Large intestine (tissue), 3 donors: ENCODE data around the gene PTPRN2. TPM values are rescaled to one million over a fixed set of nuclear protein-coding genes. Genes with fewer than 3 reads are reported as not detected.

Source experiments
- DNase-seq, 2 donors: peaks; one replicate each; pipeline versions ENCODE4 v3.0.0 to v3.0.0-alpha.2; 2013
- H3K27ac ChIP-seq: one replicate; pipeline ENCODE4 v1.5.1; 2013; ENCODE audit warnings: low read length
- H3K27me3 ChIP-seq: 2 replicates; pipeline ENCODE4 v1.6.1; 2013; ENCODE audit warnings: low read length; ENCODE audit not compliant: control insufficient read depth, insufficient read depth
- H3K36me3 ChIP-seq: 2 replicates; pipeline ENCODE4 v1.6.1; 2013; ENCODE audit warnings: low read length; ENCODE audit not compliant: control insufficient read depth, insufficient read depth
- H3K4me1 ChIP-seq: one replicate; pipeline ENCODE4 v1.6.1; 2013; ENCODE audit warnings: low read length; ENCODE audit not compliant: control insufficient read depth, insufficient read depth
- H3K4me3 ChIP-seq: one replicate; pipeline ENCODE4 v1.5.1; 2013; ENCODE audit warnings: low read length
- H3K9me3 ChIP-seq: one replicate; pipeline ENCODE4 v1.6.1; 2013; ENCODE audit warnings: mild to moderate bottlenecking, low read depth, low read length, moderate library complexity; ENCODE audit not compliant: control insufficient read depth
- WGBS: methylation state at CpG from one replicate; pipeline ENCODE4 v1.1.5; 2013; ENCODE audit warnings: low lambda C conversion rate; ENCODE audit not compliant: insufficient coverage; 5-methylcytosine and 5-hydroxymethylcytosine counted together
- polyA plus RNA-seq: library from polyadenylated mRNA; unstranded; fragments of 120-200 nt; gene quantifications from one replicate; pipeline ENCODE4 v1.2.1, GENCODE V29; 2013

The PTPRN2 gene
- polyA plus RNA-seq, 1 donor = 13.4 TPM

- WGBS = no CpG with 5 or more reads among the region's 1 CpG
- DNase-seq = no peak
- no peaks in the 10 kb centered on the region for H3K27me3 ChIP-seq
- no peak overlapping the region for H3K27ac ChIP-seq
- no peaks in the 10 kb centered on the region for H3K4me1 ChIP-seq
- H3K4me3 ChIP-seq = no peak overlapping the region
- H3K9me3 ChIP-seq = no peaks in the 10 kb centered on the region
- no peaks in the 10 kb centered on the region for H3K36me3 ChIP-seq
Observed at GRCh38 chr7:157556642-157556944, 1031.0 kb downstream of the PTPRN2 start.

- Histone ChIP-seq H3K4me3 (no peak overlapping the region), H3K27me3 (no peaks in the 10 kb centered on the region), H3K9me3 (no peaks in the 10 kb centered on the region), H3K4me1 (no peaks in the 10 kb centered on the region), H3K36me3 (no peaks in the 10 kb centered on the region), H3K27ac (no peak overlapping the region)
- WGBS = 80% methylated on average over 1 of the region's 10 CpGs
- no peak for DNase-seq
Observed at GRCh38 chr7:157555944-157556641, 1031.5 kb downstream of the PTPRN2 start.

DNA sequence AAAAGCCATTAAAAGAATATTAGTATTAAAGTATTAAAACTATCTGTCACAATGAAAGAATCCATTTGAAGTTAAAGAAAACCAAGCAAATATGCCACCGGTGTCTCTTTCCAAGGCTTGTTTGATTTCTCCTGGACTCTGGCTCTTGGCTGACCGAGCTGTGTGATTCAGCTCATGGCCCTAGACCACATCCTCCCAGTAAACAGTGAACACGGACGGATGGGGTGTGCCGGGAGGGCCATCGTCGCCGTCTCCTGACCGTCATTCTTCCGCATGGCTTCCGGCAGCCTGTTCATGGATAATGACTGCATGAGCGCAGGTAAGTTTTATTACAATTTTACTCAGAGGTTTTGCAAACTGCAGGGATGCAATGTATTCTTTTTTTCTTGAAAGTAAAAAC lies 1032.3 kb downstream of the PTPRN2 start:
- H3K9me3 ChIP-seq = no peaks in the 10 kb centered on the region
- H3K27ac ChIP-seq = no peak overlapping the region
- no CpG with 5 or more reads among the region's 12 CpGs for WGBS
- H3K27me3 ChIP-seq = no peaks in the 10 kb centered on the region
- H3K4me1 ChIP-seq = no peaks in the 10 kb centered on the region
- no peak overlapping the region for H3K4me3 ChIP-seq
- DNase-seq = peak; percentile 31 to 49
- H3K36me3 ChIP-seq = no peaks in the 10 kb centered on the region

DNA sequence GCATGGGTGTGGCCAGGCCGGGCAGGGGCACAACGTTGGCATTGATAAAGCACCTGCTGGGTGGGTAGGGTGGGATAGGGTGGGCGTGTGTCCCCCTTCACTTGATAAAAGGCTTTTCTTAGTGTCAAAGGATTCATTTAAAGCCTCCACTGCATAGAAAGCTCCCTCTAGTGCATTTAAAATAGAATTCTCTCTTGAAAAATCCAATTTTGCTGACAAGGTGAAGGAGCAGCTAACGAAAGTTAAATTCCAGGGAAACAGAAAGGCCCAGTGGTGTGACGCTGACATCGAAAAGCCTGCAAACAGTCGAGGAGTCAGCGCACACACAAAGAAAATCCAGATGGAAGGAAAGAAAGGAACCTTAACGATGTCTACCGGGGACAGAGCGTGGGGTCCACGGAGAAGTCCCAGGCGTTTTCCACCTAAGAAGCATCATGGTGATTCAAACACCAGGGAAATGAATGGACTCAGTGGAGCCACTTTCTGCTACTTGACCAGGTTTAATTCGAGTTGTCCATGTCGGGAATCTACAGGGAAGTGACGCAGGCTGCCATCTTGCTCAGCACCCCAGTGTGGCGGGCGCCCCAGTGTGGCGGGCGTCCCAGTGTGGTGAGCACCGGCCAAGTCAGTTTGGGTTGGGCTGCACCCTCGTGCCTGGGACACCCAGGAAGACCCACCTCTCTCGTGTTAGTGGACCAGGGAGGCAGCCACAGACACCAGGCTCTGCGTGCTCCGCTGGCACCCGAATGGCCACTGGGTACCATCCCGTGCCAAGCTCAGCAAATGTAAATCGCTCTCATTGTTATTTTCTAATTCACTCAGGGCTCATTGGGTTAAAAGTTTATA lies 1033.0 kb downstream of the PTPRN2 start:
- Histone ChIP-seq H3K27ac (no peak overlapping the region), H3K9me3 (no peaks in the 10 kb centered on the region), H3K36me3 (no peaks in the 10 kb centered on the region), H3K27me3 (no peaks in the 10 kb centered on the region), H3K4me1 (no peaks in the 10 kb centered on the region), H3K4me3 (no peak overlapping the region)
- DNase-seq = no peak
- WGBS = 98% methylated on average over 5 of the region's 28 CpGs

DNA sequence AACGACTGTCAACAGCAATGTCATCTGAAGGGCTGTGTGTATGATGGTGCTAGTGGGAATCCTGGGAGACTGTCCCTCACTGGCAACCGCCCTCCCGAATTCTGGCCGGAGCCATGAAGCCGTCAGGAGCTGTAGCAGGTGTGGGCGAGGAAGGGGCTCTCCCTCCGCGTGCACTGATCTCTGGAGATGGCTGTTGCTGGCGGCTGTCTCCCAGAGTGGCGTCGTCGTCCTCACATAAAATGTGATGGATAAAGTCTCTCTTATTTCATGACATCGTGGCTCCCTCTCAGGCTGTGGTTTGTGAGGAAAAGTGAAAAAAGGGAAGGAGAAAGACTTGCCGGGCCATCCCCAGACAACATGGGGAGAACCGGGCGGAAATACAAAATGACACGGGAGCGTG lies 1034.4 kb downstream of the PTPRN2 start:
- Histone ChIP-seq H3K9me3 (no peaks in the 10 kb centered on the region), H3K27me3 (no peaks in the 10 kb centered on the region), H3K4me3 (no peak overlapping the region), H3K4me1 (no peaks in the 10 kb centered on the region), H3K36me3 (no peaks in the 10 kb centered on the region), H3K27ac (no peak overlapping the region)
- WGBS = 100% methylated on average over 1 of the region's 18 CpGs
- DNase-seq = no peak

DNA sequence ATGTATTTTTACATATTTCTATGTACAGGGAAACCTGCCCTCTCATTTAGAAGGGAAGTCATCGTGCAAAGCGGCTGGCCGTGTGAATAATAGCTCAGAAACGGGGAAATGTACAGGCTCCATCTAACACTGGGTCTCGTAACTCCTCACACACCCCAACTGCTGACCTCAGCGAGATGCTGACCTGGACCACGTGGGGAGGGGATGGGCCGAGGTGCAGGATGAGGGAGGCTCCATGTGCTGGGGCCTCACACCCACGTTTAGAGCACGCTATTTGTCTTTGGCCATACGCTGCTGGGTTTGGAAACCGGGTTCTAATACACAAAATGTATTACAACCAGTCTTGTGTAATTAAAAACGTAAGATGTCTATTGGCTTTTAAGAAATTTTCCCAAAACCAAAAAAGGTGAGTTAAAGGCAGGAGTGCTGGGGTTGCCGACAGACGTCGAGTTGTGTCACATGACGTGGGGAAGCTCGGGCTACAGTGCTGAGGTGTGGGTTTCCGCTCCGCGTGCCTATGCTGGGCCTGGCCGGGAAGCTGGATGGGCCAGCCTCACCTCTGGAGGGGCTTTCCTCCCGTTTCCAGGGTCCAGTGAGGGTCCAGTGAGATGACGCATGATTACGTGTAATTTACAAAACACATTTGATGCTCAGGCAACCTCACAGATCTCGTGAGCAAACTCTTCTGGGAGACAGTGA lies 1035.2 kb downstream of the PTPRN2 start:
- H3K27me3 ChIP-seq = no peaks in the 10 kb centered on the region
- H3K4me1 ChIP-seq = no peaks in the 10 kb centered on the region
- H3K27ac ChIP-seq = no peak overlapping the region
- no peaks in the 10 kb centered on the region for H3K9me3 ChIP-seq
- DNase-seq = no peak
- no peak overlapping the region for H3K4me3 ChIP-seq
- 94% methylated on average over 6 of the region's 26 CpGs for WGBS
- no peaks in the 10 kb centered on the region for H3K36me3 ChIP-seq

- Histone ChIP-seq H3K4me1 (no peaks in the 10 kb centered on the region), H3K27me3 (no peaks in the 10 kb centered on the region), H3K27ac (no peak overlapping the region), H3K9me3 (no peaks in the 10 kb centered on the region), H3K36me3 (no peaks in the 10 kb centered on the region), H3K4me3 (no peak overlapping the region)
- no CpG with 5 or more reads among the region's 13 CpGs for WGBS
- DNase-seq = no peak
Observed at GRCh38 chr7:157551325-157552070, 1036.1 kb downstream of the PTPRN2 start.

- Histone ChIP-seq H3K4me3 (no peak overlapping the region), H3K4me1 (no peaks in the 10 kb centered on the region), H3K9me3 (no peaks in the 10 kb centered on the region), H3K36me3 (no peaks in the 10 kb centered on the region), H3K27ac (no peak overlapping the region), H3K27me3 (no peaks in the 10 kb centered on the region)
- WGBS = 79% methylated on average over 2 of the region's 31 CpGs
- DNase-seq = no peak
Observed at GRCh38 chr7:157550300-157551275, 1037.0 kb downstream of the PTPRN2 start.

DNA sequence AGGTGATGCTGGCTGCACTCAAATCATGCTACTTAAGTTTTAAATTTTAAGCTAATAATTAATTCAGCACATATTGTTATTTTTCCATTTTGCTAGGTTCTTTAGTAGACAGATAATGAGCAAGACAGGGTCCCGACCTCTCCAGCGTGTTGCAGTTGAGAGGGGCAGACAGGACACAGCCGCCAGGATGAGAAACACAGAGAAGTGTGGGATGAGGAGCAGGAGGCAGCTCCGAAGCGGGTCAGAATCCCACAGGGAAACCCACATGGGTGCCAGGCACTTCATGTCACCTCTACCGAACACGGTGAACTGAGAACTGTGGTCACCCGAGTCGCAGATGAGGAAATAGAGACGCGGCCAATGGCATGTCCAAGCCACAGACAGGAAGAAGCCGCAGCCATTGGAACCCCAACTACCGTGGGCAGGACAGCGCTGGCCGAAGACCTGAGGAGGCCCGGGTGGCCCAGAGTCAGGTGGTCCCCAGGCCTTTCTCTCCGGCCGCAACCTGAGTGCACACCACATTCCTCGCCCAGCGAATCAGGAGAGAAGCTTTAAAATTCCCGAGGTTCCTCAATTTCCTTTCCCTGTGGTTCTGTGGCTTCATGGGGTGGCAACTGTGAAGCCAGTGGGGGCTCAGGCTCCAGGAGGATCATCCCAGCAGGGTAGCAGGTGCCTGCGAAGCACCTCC lies 1037.9 kb downstream of the PTPRN2 start:
- no peaks in the 10 kb centered on the region for H3K36me3 ChIP-seq

More for the DNA sequence above, 1037.9 kb downstream of the PTPRN2 start:
- no peaks in the 10 kb centered on the region for H3K9me3 ChIP-seq
- DNase-seq = no peak
- H3K4me1 ChIP-seq = no peaks in the 10 kb centered on the region
- no peak overlapping the region for H3K27ac ChIP-seq
- H3K27me3 ChIP-seq = no peaks in the 10 kb centered on the region
- no peak overlapping the region for H3K4me3 ChIP-seq
- WGBS = no CpG with 5 or more reads among the region's 22 CpGs
